GM21619 (cell line): Measurements from ENCODE around the gene C5orf58.
A peak's percentile ranks its signal among the peaks of the same experiment; 100 is the strongest.

Source experiments
- ATAC-seq: cut with Tn5 transposase; IDR thresholded peaks from one replicate; pipeline ENCODE4 v1.9.1; 2021; ENCODE audit not compliant: unreplicated experiment

C5orf58 gene

GRCh38 chr5:170252720-170253350 is 20.1 kb downstream of the C5orf58 start:
- no peak for ATAC-seq

- ATAC-seq, result peak; percentile 97
Observed at GRCh38 chr5:170254056-170254455, 21.3 kb downstream of the C5orf58 start.

- ATAC-seq, result no peak
Observed at GRCh38 chr5:170256571-170256970, 23.8 kb downstream of the C5orf58 start.

- ATAC-seq, result no peak
Observed at GRCh38 chr5:170257370-170257769, 24.6 kb downstream of the C5orf58 start.

- ATAC-seq, result no peak
Observed at GRCh38 chr5:170261528-170262043, 28.8 kb downstream of the C5orf58 start.

GRCh38 chr5:170262061-170263045 is 29.6 kb downstream of the C5orf58 start:
- ATAC-seq, result no peak

GRCh38 chr5:170263906-170264305 is 31.1 kb downstream of the C5orf58 start:
- no peak for ATAC-seq

- ATAC-seq, result no peak
Observed at GRCh38 chr5:170265522-170265921, 32.7 kb downstream of the C5orf58 start.

- no peak for ATAC-seq
Observed at GRCh38 chr5:170266570-170267381, 34.0 kb downstream of the C5orf58 start.

- peak; percentile 90 for ATAC-seq
Observed at GRCh38 chr5:170267431-170268152, 34.8 kb downstream of the C5orf58 start.

- ATAC-seq, result no peak
Observed at GRCh38 chr5:170268153-170268689, 35.4 kb downstream of the C5orf58 start.

GRCh38 chr5:170268884-170269283 is 36.1 kb downstream of the C5orf58 start:
- no peak for ATAC-seq

GRCh38 chr5:170269579-170269978 is 36.8 kb downstream of the C5orf58 start:
- no peak for ATAC-seq

- no peak for ATAC-seq
Observed at GRCh38 chr5:170270293-170271069, 37.7 kb downstream of the C5orf58 start.

- no peak for ATAC-seq
Observed at GRCh38 chr5:170273968-170274710, 41.4 kb downstream of the C5orf58 start.

- ATAC-seq, result no peak
Observed at GRCh38 chr5:170275376-170275994, 42.7 kb downstream of the C5orf58 start.

GRCh38 chr5:170276140-170276539 is 43.4 kb downstream of the C5orf58 start:
- ATAC-seq, result no peak

GRCh38 chr5:170277867-170278281 is 45.1 kb downstream of the C5orf58 start:
- ATAC-seq, result no peak
